HG03342 (cell line): ENCODE measurements around the gene PHF11.

ENCODE experiments used
- ATAC-seq: cut with Tn5 transposase; IDR thresholded peaks from one replicate; pipeline ENCODE4 v1.9.1; 2021; ENCODE audit warnings: mild to moderate bottlenecking, moderate library complexity; ENCODE audit not compliant: unreplicated experiment

The PHF11 gene

DNA sequence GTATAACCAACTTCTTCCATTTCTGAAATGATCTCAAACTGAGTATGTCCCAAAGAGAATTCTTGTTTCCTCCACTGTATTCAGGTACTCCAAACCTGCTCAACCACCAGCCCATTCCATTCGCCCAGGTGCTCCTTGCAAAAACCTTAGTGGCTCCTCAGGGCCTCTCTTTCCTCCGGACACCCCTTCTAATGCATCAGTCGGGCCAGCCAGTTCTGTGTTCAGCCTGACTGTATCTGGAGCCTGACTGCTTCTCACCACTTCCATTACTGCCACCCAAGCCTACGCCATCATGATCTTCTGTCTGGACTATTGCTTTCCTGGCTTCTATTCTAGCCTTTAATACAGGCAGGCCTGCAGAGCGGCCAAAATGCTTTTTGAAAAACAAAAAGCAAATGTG is 1.5 kb downstream of the PHF11 start:
- ATAC-seq = no peak

GRCh38 chr13:49498206-49498605 is 2.5 kb downstream of the PHF11 start:
- ATAC-seq = no peak

DNA sequence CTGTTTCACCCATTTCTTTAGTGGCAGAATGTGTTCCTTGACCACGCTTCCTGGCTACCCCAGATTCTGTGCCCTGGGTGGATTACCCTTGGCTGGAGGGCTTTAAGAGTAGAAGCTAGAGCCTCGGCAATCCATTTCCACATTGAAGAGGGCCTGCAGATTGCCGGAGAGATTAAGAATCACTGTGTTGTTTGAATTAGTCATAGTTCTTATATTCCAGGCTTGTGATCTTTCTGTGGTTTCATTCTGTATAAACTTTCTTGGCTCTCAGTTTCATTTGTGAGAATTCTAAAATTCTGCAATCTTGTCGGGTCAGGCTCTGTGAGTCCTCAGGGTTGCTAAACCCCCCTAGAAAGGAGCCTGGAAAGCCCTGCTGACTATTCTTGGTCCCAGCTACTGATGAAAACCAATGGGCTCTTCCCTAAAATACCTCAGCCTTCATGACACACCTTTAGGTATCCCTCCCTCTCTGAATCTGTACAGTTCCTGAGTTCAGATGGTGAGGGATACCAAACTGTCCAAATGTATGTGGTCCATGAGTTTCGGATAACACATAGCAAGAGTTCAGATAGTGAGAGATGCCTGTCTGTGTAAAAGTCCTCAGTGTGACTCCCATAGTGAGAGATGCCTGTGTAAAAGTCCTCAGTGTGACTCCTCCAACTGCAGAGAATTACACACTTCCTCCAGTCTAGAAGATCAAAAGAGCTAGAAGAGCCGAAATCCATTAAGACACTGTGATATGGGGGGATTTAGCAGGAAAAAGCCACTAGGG is 4.3 kb downstream of the PHF11 start:
- no peak for ATAC-seq

DNA sequence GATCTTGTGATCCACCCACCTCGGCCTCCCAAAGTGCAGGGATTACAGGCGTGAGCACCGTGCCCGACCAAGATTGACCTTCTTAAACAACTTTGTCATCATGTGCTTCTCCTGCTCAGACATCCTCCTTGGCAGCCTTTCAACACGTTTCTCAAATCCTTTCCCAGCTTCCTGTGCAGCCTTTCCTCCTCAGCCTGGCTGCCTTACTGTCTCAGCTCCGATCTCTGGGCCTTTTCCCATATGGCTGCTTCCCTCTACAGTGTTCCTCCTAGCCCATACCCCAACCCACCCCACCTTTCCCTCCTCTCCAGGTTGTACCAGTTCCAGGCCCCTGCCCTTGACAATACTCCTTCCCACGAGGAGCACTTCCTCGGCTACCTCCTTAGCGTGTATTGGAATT is 7.2 kb downstream of the PHF11 start:
- no peak for ATAC-seq

- no peak for ATAC-seq
Observed at GRCh38 chr13:49503951-49504350, 8.2 kb downstream of the PHF11 start.

DNA sequence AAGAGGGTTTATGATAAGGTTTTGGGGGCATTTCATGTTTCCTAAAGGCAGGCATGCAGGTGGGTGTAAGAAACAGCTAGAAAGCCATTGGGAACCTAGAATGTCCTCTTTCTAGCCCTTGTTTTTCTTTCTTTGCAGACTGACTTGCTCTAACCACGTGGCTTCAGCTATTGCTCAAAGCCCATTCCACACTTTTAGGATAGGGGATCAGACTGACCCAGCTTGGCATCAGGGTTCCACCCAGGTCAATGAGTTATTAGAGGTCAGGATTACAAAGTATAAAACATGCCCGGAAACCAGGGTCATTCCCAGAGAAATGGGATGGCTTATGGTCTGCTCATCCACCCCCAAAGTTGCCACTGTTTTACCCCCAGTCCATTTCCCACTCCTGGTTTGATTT is 16.8 kb downstream of the PHF11 start:
- ATAC-seq = no peak

DNA sequence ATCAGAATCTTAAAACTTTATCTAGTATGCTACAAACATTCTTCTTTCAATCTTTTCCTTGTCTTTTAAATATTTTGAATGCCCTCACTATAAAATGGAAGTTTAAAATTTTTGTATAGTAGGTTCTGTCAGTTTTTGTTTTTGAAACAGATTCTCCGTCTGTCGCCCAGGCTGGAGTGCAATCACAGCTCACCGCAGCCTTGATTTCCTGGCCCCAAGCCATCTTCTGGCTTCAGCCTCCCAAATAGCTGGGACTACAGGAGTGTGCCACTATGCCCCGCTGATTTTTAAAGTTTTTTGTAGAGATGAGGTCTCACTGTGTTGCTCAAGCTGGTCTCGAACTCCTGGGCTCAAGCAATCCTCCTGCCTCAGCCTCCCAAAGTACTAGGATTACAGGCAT is 20.7 kb downstream of the PHF11 start:
- no peak for ATAC-seq

- no peak for ATAC-seq
Observed at GRCh38 chr13:49517461-49517860, 21.7 kb downstream of the PHF11 start.

GRCh38 chr13:49521224-49521623 is 25.5 kb downstream of the PHF11 start:
- ATAC-seq = no peak

DNA sequence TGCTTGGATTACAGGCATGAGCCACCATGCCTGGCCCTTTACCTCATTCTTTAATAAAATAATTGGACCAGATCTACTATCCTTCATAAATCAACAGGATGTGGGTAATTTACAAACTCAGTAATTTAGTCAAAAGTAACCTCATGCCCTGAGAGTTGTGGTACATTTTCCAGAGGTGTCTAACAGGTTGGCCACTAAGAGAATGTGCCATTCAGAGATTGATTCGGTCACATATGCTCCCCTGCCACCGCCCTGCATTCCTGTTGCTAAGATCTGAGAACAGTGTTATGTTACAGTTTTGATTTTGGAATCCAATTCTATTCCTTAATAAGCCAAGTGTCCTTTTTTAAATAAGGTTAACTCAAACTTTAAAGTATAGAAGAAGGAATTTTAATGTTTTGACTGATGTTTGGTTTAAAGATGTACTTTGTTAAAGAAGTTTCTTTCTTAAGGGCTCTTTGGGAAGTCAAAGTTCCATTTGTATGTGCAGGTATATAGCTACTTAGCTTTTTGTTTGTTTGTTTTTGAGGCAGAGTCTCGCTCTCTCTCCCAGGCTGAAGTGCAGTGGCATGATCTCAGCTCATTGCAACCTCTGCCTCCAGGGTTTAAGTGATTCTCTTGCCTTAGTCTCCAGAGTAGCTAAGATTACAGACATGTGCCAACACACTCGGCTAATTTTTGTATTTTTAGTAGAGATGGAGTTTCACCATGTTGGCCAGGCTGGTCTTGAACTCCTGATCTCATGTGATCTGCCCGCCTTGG is 29.2 kb downstream of the PHF11 start:
- ATAC-seq = no peak

DNA sequence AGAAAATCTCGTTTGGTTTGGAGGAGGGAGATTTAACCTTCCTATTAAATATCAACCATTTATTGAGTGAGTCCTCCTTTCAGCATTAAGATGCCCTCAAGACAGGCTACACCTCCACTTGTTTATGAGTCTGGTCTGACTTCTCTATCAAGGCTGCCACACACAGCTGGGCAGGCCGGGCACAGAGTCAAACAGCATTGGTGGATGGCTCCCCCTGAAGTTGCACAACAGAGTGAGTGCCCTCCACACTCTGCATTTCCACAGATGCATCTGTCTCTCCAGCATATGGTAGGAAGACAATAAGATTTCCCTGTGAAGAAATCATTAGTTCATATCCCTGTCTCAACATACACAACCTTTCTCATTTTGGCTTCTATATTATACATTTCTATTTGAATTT is 31.4 kb downstream of the PHF11 start:
- no peak for ATAC-seq

DNA sequence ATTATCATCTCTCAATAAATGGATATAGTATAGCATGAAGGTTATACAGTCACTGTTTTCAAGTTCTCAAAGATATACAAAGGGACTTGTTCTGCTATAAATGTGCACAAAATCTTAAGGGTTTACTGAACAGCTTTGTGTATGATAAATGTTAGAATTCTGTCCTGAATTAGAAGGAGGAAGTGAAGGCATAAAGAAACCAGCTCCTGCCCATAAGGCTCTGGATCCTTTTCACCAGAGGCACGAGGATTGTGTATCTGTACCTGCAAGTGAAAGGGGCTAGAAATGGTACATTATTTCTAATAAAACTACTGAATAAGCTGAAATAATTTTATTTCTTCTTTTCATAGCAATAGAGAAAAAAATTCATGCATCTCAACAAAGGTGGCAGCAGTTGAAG is 32.4 kb downstream of the PHF11 start:
- no peak for ATAC-seq

DNA sequence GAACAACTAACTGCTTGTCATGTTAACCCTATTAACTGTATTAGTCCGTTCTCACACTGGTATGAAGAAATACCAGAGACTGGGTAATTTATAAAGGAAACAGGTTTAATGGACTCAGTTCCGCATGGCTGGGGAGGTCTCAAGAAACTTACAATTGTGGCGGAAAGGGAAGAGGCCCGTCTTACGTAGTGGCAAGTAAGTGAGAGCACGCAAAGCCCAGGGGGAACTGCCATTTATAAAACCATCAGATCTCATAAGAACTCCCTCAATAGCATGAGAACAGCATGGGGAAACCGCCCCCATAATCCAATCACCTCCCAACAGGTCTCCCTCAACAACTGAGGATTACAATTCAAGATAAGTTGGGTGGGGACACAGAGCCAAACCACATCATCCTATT is 34.7 kb downstream of the PHF11 start:
- peak; percentile 56 for ATAC-seq

DNA sequence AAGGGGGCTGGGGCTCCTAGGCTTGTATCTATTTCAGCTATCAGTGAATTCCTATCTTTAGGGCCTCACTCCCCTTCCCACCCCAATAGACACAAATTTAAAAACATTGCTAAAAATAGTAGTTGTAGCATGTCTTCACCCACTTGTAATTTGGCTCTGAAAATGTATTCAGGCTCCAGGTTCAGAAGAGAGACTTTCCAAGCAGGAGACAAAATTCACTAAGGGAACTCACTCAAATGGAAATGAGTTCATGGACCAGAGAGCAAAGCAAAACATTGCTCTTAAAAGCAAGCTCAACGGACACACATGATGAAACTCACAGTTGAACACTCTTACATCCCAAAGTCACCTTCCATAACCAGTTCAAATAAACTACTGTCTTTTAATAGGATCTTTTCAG is 36.8 kb downstream of the PHF11 start:
- ATAC-seq = no peak

DNA sequence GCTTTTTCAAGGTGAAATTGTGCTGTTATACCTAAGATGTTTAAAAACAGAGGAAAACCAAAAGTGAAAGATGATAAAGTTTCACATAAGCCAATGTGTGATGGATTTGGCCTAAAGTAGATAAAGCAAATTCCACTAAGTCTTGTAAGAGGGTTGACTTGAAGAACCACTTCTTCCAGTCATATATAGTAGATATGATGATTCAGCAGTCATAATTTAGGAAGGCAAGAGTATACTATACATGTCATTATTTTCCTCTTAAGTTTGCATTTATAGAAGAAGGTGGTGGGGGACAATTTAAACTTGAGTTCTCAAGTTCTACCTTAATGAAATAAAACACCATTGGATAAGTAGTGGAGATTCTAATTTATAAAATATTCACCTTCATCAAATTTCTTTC is 37.3 kb downstream of the PHF11 start:
- no peak for ATAC-seq

DNA sequence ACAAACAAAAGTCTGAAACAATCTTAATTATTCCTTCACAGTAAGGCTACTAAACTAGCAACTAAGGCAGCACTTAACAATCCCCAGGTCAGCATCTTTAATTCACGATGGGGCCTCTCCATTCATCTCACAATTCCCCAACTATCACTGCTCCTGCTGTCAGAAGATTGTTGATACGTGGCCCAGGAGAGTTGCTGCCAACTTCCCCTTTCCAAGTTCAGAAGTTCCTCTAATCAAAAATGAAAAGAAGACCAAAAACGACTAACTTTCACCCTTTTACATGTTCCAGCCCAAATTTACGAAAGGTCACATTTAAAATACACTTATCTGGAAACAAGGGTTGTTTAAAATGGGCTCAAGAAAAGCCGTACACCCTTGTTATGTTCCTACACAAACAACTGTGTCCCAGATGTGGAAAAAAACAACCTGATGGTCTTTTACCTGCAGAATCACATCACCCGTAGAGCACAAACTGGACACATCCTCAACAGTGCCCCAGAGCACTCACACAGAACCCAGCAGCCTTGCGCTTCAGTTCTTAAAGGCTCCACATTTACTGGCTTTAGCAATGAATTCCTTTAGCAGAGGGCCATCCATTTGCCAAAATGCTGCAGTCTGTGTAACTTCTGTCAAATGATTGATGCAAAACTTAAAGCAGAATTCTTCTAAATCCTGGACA is 38.0 kb downstream of the PHF11 start:
- ATAC-seq = no peak

DNA sequence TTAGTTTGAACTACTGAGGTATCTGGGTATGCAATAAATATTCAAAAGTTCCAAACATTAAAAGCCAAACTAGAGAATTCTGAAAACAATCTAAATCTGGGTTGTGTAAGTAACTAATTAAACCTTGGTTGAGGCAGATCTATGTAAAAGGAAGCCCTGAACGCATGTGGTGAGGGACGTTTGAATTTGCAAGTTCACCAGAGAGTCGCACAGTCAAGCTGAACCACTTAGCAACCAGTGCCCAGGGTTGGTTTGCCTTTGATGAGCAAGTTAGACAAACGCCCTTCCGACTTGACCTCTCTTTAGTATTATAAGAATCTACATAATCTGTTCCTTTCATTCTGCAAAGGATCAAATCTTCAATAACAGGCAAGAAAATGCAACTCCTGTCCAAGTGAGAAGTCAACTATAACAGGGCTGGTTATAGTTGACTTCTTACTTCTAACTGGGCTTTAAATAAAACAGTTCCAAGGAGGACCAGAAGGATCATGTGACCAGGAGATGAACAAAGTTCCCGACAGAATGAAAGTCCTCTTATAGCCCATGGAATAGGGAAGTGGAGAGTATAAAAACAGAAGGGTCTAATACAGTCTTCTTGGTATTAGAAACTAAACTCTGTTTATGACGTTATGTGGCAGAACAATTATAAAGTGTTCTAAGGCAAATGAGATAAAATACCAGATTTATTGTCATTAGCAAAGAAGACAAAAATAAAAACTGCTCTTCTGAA is 40.6 kb downstream of the PHF11 start:
- ATAC-seq = no peak

- no peak for ATAC-seq
Observed at GRCh38 chr13:49538404-49538803, 42.7 kb downstream of the PHF11 start.

DNA sequence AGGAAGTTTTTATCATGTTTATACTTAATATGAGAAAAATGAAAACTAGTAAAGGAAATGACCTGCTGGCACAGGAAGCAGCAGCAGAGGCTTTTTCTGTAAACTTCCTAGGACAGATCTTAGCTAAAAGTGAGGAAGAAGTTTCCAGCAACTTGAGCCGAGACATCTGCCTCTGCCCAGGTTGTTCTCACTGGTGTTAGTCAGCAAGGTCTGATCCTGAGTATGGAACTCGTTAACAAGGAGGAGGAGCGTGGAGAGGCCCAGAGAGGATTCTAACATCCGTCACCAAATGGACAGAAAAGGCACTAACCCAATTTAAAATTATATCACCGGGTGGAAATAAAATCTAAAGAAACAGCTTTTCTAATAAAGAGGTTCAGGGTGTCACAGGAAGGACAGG is 43.6 kb downstream of the PHF11 start:
- no peak for ATAC-seq

DNA sequence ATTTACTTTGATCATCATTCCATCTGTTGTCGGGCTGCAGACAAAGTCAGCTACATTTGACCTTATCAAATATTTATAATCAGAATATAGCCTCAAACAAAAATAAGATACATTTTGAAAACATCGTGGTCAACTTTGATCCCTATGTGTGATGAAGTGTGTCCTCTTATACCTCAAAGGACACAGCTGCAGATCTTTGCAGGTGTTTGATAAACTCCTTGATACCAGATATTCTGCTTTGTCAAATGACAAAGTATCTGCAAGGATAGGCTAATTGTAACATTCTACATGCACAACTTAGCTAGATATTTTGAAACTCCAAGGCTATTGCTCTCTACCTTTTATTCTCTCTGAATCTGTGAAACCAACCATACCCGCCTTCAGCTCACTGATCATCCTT is 44.0 kb downstream of the PHF11 start:
- ATAC-seq = no peak

DNA sequence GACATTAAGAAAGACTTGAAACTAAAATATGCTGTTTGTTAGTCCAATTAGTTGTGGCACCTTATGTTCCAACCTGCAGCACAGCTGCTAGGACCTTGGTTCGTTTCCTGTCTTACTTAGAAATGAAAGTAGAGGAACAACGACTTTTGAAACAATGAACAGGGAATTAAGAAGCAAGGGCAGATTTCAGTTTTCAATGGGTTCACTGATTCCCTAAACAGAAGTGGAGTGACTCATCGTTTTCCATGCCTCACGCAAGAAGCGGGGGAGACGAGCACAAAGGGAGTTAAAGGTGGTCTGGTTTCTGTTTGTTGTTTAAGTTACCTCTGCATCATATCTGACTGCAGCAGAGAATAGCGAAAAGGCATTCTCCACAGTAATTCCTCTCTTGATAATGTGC is 44.8 kb downstream of the PHF11 start:
- ATAC-seq = no peak
